ENCODE results near the gene C3orf20. TPM values are rescaled to one million over a fixed set of nuclear protein-coding genes. Genes with fewer than 3 reads are reported as not detected.

Gene C3orf20
- polyA plus RNA-seq, 6 donors from 2014 or later: not detected

DNA sequence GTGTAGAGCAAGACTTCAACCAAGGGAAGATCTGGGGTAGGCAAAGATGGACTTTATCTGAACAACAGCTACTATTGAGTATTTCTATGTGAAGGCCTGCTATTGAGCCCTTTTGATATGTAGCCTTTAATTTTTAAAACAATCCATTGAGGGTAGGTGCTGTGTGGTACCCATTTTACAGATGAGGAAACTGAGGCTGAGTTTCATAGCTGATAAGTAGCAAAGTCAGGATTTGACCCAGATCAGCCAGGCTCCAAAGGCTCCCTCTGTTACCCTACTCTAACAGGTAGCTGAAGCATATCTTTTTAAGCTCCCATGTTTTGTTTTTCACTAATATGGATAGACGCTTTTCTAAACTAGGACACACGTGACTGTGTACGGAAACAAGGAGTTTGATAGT is 141.4 kb downstream of the C3orf20 start:
- no peak for ATAC-seq (ENCODE audit: low read depth in 2 of 2)
- Mint-ChIP-seq H3K4me1 (peaks cover under 1 to 4% (median 1%) of the 10 kb centered on the region in 3 donors), H3K27ac (no peak overlapping the region), H3K9me3 (no peaks in the 10 kb centered on the region), H3K4me3 (no peak overlapping the region), H3K36me3 (no peaks in the 10 kb centered on the region), H3K27me3 (peaks cover 48 to 62% (median 53%) of the 10 kb centered on the region in 3 donors)
- no peak for DNase-seq

DNA sequence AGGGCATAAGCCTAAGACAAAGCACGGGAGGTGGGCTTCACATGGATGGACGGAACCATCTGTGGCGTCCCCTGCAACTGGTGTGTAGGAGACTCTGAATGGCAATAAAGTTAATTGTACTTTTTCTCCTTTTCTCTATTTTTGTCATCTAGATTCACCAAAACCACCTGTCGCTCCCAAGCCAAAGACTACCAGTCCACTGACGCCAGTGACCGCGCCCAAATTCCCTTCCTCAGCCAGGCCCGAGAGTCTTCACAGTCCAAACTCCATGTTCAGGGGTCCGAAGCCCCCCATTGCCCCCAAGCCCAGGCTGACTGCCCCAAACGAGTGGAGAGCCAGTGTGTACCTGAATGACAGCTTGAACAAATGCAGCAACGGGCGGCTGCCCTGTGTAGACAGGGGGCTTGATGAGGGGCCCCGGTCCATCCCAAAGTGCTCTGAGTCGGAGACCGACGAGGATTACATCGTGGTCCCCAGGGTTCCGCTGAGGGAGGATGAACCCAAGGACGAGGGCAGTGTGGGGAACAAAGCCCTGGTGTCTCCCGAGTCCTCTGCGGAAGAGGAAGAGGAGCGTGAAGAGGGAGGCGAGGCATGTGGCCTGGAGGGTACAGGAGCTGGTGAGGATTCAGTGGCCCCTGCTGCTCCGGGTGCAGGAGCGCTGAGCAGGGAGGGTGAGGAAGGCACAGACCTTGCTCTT is 144.0 kb downstream of the C3orf20 start, which contains the start of gene FGD5:
Gene FGD5 (plus strand): TSS at position 159 of the 697 bp plus-strand sequence. CDS start 110 bp downstream, at position 269.
- Mint-ChIP-seq H3K27me3 (peaks cover 22 to 36% (median 29%) of the 10 kb centered on the region in 3 donors), H3K36me3 (no peaks in the 10 kb centered on the region), H3K4me1 (no peaks in the 10 kb centered on the region), H3K9me3 (no peaks in the 10 kb centered on the region), H3K4me3 (peak within 1 kb of the TSS in 1 of 8 donors; percentile 58), H3K27ac (peak within 1 kb of the TSS in 1 of 6 donors; percentile 56)
- DNase-seq (no peak), ATAC-seq (ENCODE audit: low read depth in 2 of 2) (no peak)

DNA sequence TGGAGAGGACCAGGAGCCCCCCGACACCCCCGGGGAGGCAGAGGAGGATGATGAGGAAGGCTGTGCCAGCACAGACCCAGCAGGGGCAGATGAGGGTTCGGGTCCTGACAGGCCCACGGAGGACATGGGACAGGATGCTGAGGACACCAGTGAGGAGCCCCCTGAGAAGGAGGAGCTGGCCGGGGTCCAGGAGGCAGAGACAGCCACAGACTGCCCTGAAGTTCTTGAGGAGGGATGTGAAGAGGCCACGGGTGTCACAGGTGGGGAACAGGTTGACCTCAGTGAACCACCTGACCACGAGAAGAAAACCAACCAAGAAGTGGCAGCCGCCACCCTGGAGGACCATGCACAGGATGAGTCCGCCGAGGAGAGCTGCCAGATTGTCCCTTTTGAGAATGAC is 144.7 kb downstream of the C3orf20 start:
- Mint-ChIP-seq H3K4me1 (no peaks in the 10 kb centered on the region), H3K36me3 (no peaks in the 10 kb centered on the region), H3K27ac (no peak overlapping the region), H3K4me3 (no peak overlapping the region), H3K27me3 (peaks cover 15 to 29% (median 22%) of the 10 kb centered on the region in 3 donors), H3K9me3 (no peaks in the 10 kb centered on the region)
- ATAC-seq (ENCODE audit: low read depth in 2 of 2): no peak
- no peak for DNase-seq

DNA sequence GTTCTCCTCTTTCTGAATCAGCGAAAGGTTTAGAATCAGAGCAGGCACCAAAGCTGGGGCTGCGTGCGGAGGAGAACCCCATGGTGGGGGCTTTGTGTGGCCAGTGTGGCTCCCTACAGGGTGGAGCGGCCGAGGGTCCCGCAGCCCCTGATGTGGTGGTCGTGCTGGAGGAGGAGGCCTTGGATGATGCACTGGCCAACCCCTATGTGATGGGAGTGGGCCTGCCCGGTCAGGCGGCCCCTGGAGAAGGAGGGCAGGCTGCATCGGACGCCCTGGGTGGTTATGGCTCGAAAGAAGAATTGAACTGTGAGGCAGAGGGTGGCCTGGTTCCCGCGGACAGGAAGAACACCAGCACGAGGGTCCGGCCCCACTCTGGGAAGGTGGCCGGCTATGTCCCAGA is 145.2 kb downstream of the C3orf20 start:
- ATAC-seq (ENCODE audit: low read depth in 2 of 2) (no peak), DNase-seq (no peak)
- Mint-ChIP-seq H3K4me1 (no peaks in the 10 kb centered on the region), H3K9me3 (no peaks in the 10 kb centered on the region), H3K27me3 (peaks cover 10 to 24% (median 17%) of the 10 kb centered on the region in 3 donors), H3K36me3 (no peaks in the 10 kb centered on the region), H3K27ac (no peak overlapping the region), H3K4me3 (no peak overlapping the region)

DNA sequence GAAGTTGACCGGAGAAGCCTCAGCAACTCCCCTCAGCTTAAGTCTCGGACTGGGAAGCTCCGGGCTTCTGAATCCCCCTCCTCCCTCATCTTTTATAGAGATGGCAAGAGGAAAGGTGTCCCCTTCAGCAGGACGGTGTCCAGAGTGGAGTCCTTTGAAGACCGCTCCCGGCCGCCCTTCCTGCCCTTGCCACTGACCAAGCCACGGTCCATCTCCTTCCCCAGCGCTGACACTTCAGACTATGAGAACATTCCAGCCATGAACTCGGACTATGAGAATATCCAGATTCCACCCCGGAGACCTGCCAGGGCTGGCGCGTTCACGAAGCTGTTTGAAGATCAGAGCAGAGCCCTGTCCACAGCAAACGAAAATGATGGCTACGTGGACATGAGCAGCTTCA is 146.2 kb downstream of the C3orf20 start:
- Mint-ChIP-seq H3K27ac (no peak overlapping the region), H3K4me1 (no peaks in the 10 kb centered on the region), H3K4me3 (no peak overlapping the region), H3K27me3 (peaks cover 8 to 14% (median 12%) of the 10 kb centered on the region in 3 donors), H3K9me3 (no peaks in the 10 kb centered on the region), H3K36me3 (no peaks in the 10 kb centered on the region)
- DNase-seq (no peak), ATAC-seq (ENCODE audit: low read depth in 2 of 2) (no peak)

DNA sequence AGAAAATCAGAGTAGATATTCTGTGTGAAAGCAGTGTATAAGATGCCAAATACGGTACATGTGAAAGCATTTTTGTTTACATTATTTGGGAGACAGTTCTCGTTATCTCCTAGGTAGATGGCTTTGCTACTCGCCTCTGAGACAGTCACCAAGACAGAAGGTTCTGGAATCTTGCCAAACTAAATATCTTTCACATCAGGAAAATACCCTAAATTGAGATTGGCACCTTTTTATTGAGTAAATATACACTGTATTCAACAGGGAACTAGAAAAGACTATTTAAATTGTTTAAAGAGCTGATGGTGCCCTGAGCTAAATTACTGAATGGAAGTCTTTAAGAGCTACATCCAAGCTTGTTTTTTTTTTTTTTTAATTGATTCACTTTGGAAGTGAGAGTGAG is 147.2 kb downstream of the C3orf20 start:
- Mint-ChIP-seq H3K27ac (no peak overlapping the region), H3K27me3 (peaks cover 4 to 9% (median 8%) of the 10 kb centered on the region in 3 donors), H3K4me3 (no peak overlapping the region), H3K36me3 (no peaks in the 10 kb centered on the region), H3K4me1 (no peaks in the 10 kb centered on the region), H3K9me3 (no peaks in the 10 kb centered on the region)
- DNase-seq: no peak
- no peak for ATAC-seq (ENCODE audit: low read depth in 2 of 2)

Other genes starting within 250 kb of the C3orf20 start
- under 1 TPM in 1 of 6 donors, not detected in 5; 0.09 TPM for gene GRIP2, start 134.8 kb upstream of the C3orf20 start, polyA plus RNA-seq (ENCODE audit: low read depth in 6 of 6)
- gene CCDC174, start 23.4 kb upstream of the C3orf20 start, polyA plus RNA-seq (ENCODE audit: low read depth in 6 of 6): 10 to 100 TPM; 18.8 to 27.0 (median 22.9) TPM
- gene FGD5, start 143.8 kb downstream of the C3orf20 start, polyA plus RNA-seq (ENCODE audit: low read depth in 6 of 6): under 1 TPM in 1 of 6 donors, not detected in 5; 0.07 TPM

All from naive B cell (primary cell).